ENCODE data around the gene SLC29A4. TPM values are rescaled to one million over a fixed set of nuclear protein-coding genes. Genes with fewer than 3 reads are reported as not detected.

SLC29A4 gene
- total and polyA plus RNA-seq, 2 donors (not counting 3 experiments of a cell fraction or from before 2014, with no cell fraction given): 5.2 to 7.7 TPM

GRCh38 chr7:5284304-5285281 lies 1.9 kb downstream of the SLC29A4 start:
- Histone ChIP-seq H3K36me3 (ENCODE audit: control insufficient read depth in 2 of 2, extremely low read depth in 1 of 2, insufficient read depth in 2 of 2, low read length in 2 of 2) (no peaks in the 10 kb centered on the region), H3K4me1 (ENCODE audit: control insufficient read depth, extremely low read depth, insufficient read depth, low read length) (no peaks in the 10 kb centered on the region), H2AFZ (ENCODE audit: low read depth, low read length) (no peak overlapping the region), H3K9me3 (replicated peaks; ENCODE audit: control insufficient read depth, insufficient read depth, low read length) (no peaks in the 10 kb centered on the region), H3K4me3 (replicated peaks in 1 of 3; ENCODE audit: insufficient read depth in 1 of 3, low read depth in 1 of 3, low read length in 3 of 3) (no peak overlapping the region), H3K27ac (ENCODE audit: insufficient read depth, low read depth, low read length) (no peak overlapping the region), H3K79me2 (ENCODE audit: control insufficient read depth, insufficient read depth, low read length) (no peaks in the 10 kb centered on the region), H3K9ac (replicated peaks; ENCODE audit: extremely low read depth, insufficient read depth, low read length) (no peak overlapping the region), H3K27me3 (ENCODE audit: control insufficient read depth in 2 of 2, insufficient read depth in 2 of 2, low read length in 2 of 2) (no peaks in the 10 kb centered on the region), H4K20me1 (replicated peaks; ENCODE audit: control insufficient read depth, extremely low read depth, insufficient read depth, low read length) (no peaks in the 10 kb centered on the region), H3K4me2 (ENCODE audit: insufficient read depth, low read length) (no peak overlapping the region), H3K9me1 (replicated peaks; ENCODE audit: control insufficient read depth, extremely low read depth, insufficient read depth, low read length) (no peaks in the 10 kb centered on the region)
- BruUV-seq (replicated peaks): no TSS peak
- DNase-seq (ENCODE audit: low read depth, low spot score) (no peak), FAIRE-seq (no peak)
- TF ChIP-seq CTCF (IDR thresholded peaks at IDR 0.05; ENCODE audit: extremely low read depth in 1 of 2, insufficient read depth in 1 of 2, low read depth in 1 of 2, low read length in 2 of 2): peak in 1 of 2 donors; percentile 41
- no peak for TF ChIP-seq MAX (IDR thresholded peaks at IDR 0.05; ENCODE audit: insufficient read depth, insufficient read length)
- TF ChIP-seq GATA2 (IDR thresholded peaks at IDR 0.05; ENCODE audit: insufficient read depth, insufficient read length, low read depth, low read length): no peak
- dilution Hi-C loops (cut with MboI; ENCODE audit: extremely low pct_ligation_motif_present, low sequenced_read_pairs) (no loop called here), intact Hi-C loops (cut with micrococcal nuclease) (no loop called here)
- POLR2A ChIA-PET: no interaction called here
- CTCF ChIA-PET: interaction anchor here (0.6 to 1.0 kb wide), 3 partner anchors 8 to 44 kb away, joined by 3 to 4 read pairs (median 3); no protein-coding TSS in a partner anchor

Data from endothelial cell of umbilical vein (primary cell).